Left cardiac atrium (tissue), 4 donors: ENCODE data around the gene MAP1S. TPM values are rescaled to one million over a fixed set of nuclear protein-coding genes. Genes with fewer than 3 reads are reported as not detected.
A peak's percentile ranks its signal among the peaks of the same experiment; 100 is the strongest.

Source experiments
- ATAC-seq, 2 donors: fragments of 200-7000 bp; cut with Tn5 transposase; one replicate each; pipeline ENCODE4 v1.9.1; 2020; ENCODE audit warnings: mild to moderate bottlenecking in 2 of 2, moderate library complexity in 2 of 2
- DNase-seq: peaks from one replicate; pipeline ENCODE4 v3.0.0-alpha.2; 2020
- intact Hi-C, 2 donors: fragments of 100-400 bp; cut with DNase I; formaldehyde crosslinking; loops; one replicate each; pipeline versions ENCODE4 v1.14.1 to v1.15.1; 2022 to 2023
- total RNA-seq, 2 donors: library from RNA; stranded (reverse); fragmentation: NEBNext Ultra II Directional; extraction: Animal tissue kit (Norgen Biotek cat#: 25700); gene quantifications; one replicate each; pipeline ENCODE4 v1.2.1, GENCODE V29; 2021
- donor health status: DM: no; HTN: yes; CAD: no.
- donor health status: DM: no; HTN: yes; CAD: no; lungs with severe emphysema.
- donor health status: DM: yes; HTN: yes; CAD: no.
- donor health status: Dilated cardiomyopathy.

Gene MAP1S
- total RNA-seq, 2 donors from 2014 or later, result 33.6 to 40.8 TPM

DNA sequence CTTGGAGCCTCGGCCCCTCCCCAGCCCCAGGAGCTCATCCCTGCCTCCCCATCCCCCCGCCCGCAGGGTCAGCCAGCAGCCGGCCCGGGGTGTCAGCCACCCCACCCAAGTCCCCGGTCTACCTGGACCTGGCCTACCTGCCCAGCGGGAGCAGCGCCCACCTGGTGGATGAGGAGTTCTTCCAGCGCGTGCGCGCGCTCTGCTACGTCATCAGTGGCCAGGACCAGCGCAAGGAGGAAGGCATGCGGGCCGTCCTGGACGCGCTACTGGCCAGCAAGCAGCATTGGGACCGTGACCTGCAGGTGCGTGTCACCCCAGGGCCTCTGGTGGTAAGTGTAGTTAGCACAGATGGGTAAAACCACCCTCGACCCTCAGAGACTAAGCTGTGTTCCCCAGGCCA is 13.8 kb downstream of the MAP1S start:
- intact Hi-C loops, result no loop called here
- DNase-seq (no peak), ATAC-seq (no peak)

DNA sequence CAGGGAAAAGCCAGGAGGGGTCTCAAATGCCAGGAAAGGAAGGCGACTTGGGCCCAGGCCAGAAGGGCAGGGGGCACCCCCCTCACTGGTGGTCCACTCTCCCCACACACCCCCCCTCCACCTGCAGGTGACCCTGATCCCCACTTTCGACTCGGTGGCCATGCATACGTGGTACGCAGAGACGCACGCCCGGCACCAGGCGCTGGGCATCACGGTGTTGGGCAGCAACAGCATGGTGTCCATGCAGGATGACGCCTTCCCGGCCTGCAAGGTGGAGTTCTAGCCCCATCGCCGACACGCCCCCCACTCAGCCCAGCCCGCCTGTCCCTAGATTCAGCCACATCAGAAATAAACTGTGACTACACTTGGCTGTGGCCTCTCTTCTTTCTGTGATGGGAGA is 14.9 kb downstream of the MAP1S start:
- ATAC-seq (no peak), DNase-seq (no peak)
- intact Hi-C loops, result no loop called here

DNA sequence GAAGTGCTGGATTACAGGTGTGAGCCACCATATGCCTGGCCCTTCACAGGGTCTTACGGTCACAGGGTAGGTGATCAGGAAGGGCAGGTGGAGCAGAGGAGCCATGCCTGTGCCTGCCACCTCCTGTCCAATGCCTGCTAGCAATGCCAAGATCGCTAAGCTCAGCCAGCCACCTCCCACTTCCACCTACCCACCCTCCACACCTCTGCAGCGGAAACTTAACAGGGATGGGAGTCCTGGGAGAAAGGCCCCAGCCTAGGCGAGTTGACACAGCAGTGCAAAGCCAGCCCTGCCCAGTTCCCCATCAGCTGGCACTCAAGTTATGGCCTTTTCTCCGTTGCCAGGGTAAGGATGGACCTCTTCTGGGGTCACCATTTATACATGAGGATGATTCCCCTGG is 16.1 kb downstream of the MAP1S start:
- DNase-seq (no peak), ATAC-seq (no peak)
- intact Hi-C loops, result no loop called here

DNA sequence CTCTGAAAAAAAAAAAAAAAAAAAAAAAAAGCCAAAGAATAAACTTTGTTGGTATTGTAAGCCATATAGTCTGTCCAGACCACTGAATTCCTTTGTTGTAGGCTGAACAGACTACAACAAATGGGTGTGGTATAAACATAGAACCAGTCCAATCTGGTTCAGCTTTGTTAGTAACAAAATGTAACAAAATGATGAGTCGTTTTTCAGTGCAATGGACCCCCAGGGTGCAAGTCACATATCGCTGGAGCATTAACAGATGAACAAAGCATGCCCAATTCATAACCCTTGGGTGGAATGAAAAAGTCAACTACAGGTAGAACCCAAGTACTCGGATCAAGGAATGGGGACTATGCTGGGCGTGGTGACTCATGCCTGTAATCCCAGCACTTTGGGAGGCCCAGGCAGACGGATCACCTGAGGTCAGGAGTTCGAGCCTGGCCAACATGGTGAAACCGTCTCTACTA is 18.4 kb downstream of the MAP1S start:
- no peak for DNase-seq
- ATAC-seq, result no peak
- intact Hi-C loops, result no loop called here

DNA sequence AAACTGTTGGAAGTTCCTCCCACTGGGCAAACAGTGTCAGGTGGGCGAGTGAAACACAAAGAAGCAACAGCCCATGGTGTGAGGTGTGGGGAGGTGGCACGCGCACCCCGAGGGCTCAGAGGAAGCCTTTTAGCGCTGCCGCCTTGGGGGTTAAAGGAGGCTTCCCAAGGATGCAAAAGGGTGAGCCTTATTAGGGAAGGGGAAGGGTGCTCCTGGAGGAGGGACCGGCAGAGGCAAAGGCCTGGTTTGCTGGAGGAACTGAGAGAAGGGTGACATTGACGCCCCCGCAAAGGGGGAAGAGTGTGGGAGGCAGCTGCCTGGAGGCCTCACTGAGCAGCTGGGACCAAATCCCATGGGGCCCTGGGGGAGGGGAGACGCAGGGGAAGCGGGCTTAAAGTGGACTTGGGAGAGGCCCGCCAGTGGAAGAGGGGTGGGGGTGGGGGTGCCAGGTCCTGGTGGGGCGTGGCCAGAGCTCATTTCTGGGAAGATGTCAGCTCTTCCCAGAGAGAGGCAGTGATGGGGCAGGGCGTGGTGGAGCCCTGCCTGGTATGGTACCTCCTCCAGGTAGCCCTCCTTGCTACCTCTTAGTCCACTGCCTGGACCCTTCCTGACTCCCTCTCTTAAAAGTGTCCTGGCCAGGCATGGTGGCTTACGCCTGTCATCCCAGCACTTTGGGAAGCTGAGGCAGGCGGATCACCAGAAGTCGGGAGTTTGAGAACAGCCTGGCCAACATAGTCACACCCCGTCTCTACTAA is 20.0 kb downstream of the MAP1S start:
- intact Hi-C loops, result no loop called here
- ATAC-seq (peak in 1 of 2 donors; percentile 29), DNase-seq (no peak)

DNA sequence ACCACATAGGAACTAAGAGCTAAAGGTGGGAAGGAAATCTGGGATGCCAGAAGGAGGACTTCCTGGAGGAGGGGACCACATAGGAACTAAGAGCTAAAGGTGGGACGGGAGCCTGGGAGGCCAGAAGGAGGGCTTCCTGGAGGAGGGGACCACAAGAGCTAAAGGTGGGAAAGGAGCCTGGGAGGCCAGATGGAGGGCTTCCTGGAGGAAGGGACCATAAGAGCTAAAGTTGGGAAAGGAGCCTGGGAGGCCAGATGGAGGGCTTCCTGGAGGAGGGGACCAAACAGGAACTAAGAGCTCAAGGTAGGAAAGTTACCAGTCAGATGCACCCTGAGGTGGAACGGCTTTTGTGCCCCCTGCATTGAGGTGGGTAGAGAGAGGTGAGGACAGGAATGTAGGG is 22.2 kb downstream of the MAP1S start:
- ATAC-seq, result no peak
- intact Hi-C loops, result no loop called here
- DNase-seq, result no peak

DNA sequence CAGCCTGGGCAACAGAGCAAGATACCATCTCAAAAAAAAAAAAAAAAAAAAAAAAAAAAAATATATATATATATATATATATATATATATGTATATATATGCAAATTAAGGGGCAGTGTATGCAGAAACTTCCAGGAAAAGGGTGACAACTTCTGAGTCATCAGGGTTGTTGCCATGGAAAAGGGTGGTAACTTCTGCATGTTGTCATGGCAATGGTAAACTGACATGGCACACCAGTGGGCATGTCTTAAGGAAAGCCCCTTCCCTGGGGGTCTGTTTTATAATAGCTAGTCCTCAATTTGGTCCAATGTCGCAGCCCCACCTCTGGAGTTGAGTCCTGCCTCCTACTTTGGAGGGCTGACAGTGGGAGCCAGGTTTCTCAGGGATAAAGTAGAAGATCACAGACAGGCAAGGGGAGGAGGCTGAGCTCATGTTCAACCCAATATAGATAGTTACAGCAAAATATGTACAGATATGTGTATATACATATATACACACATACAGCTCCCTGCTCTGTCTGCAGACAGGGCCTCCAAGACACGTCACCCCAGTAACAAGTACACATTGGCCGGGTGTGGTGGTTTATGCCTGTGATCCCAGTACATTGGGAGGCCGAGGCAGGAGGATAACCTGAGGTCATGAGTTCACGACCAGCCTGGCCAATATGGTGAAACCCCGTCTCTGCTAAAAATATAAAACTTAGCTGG is 24.7 kb downstream of the MAP1S start:
- ATAC-seq (no peak), DNase-seq (no peak)
- intact Hi-C loops, result no loop called here

DNA sequence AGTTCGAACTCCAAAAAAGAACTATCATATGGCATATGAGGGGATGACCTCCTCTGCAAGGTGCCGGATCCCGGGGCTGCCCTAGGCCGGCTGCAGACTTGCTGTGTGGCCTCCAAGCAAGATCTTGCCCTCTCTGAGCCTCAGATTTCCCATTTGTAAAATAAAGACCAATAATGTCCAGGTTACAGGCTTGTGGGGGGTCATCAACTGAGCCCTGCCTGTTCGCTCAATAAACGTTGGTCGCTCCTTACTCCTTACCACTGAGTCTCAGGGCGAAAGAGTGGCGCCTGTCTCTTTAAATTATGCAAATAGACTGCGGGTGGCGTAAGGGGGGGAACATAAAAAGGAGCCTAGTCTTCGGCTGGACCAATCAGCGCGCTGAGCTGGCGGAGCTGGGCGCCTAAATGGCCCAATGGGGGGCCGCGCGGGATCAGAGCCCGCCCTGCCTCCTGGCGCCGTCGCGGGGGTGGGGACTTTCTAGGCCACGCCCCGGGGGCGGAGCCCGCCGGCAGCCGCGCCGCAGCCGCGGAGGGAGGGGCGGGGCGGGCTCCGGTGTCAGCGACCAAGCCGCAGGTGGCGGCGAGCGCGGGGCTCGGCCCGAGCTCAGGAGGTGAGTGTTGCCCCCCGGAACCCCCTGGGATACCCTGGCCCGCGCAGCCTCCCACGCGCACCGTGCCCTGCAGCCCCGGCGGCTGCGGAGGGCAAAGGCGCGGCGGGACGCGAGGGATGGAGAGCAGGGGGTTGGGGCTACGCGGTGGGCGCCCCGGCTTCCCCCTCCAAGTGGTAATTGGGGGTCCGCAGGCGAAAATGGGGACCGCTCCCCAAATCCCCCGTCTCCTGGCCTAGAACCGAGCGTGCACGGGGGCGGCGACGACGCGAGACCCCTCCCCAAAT is 28.2 kb downstream of the MAP1S start:
- intact Hi-C loops, result no loop called here
- peak; percentile 99 to 100 for ATAC-seq
- peak; percentile 96 for DNase-seq

DNA sequence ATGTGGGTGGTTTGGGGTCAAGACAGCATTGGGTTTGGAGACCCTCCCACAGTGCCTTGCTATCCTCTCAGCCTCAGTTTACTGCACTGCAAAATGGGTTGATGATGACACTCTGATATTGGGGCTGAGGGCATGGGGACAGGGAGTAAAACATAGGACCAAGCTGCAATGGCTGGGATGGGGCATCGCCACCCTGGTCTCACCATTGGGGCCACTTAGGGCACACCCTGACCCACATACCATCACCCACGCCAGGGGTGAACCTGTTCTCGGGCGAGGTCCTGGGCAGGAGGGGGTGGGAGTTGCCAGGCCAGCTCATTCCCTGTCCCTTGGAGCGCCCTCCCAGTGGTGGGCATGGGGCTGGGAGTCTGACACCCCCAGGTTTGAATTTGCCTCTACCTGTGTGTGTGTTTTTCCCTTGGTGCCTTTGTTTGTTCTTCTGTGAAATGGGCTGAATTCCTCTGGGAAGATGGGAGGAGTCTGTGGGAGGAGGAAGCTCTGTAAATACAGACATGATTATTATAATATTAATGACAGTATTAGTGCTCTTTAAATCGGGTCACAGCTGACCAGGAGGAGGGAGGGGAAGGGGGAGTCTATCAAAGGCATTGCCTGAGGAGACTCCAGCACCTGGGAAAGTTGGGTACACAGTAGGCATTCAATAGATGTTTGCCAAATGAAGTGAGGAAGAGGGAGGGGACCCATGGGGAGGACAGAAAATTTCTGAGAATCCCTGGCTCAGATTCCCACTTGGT is 29.8 kb downstream of the MAP1S start:
- no peak for ATAC-seq
- no peak for DNase-seq
- intact Hi-C loops, result no loop called here

DNA sequence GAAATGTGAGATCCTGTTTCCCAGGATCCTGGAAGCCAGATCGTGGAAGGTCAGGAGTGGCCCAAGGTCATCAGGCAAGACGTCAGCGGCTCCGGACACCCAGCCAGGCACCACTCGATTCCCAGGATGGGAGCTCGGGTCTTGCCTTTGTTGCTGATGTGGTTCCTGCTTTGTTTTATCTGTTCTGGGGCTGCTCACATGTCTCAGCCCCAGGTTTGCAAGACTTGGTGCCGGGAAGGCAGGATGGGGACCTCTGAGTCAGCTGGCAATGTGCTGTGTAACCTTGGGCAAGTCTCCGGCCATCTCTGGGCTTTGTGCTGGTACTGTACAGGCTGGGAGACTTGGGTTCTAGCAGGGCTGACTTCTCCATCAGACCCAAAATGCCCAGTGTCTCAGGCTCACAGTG is 30.6 kb downstream of the MAP1S start:
- DNase-seq, result no peak
- intact Hi-C loops, result no loop called here
- ATAC-seq, result no peak

DNA sequence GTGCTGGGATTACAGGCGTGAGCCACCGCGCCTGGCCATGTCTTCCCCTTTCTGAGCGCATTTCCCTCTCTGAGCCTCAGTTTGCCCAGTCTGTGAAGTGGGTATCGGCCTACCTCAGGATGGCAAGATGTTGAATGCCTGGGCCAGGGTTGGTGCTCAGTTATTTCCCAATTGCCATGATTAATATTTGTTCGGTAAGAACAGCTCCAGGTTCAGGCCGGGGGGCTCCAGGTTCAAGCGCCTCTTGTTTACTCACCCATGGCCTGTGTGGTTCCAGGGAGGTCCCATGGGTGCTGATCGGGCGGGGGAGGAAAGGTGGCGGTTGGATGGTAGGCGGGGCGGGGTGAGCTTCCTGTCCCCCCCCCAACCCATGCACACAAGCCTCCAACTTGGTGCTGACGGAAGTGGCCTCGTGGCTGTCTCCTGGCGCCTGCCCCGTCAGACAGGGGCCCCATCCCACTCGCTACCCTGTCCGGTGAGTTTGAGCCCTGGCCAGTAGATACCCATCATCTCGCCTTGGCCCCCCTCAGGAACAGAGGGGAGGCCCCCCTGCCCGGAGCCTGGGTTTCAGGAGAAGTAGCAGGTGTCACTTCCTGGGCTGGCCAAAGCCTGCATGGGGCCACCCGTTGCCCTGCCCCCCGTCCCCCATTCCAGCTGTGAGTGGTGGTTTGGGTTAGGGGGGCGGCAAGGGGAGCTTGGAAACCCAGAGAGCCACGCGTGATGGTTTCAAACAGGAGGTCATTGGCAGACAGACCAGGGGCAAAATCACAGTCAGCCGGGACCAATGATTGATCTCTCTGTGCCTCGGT is 32.0 kb downstream of the MAP1S start, which contains the start of gene FCHO1:
FCHO1 (plus strand) TSS at position 375 of the 809 bp plus-strand sequence. CDS start 3,688 bp downstream, outside the sequence.
- intact Hi-C loops, result no loop called here
- ATAC-seq, result no peak

DNA sequence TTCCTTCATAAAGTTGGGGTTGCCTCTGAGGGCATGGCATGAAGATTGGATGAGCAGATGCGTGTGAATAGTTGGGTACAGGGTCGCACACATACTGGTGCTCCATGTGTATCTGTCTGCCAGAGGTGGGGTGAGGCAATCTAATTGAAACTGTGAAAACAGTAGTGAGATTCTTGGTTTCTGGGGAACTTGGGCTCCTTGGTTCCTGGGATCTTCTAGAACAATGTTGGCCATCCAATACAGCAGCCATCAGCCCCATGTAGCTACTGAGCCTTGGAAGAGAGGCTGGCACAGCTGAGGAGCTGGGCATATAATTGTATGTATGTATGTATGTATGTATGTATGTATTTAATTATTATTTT is 32.6 kb downstream of the MAP1S start:
- DNase-seq (no peak), ATAC-seq (no peak)
- intact Hi-C loops, result no loop called here

More for the DNA sequence above, 32.0 kb downstream of the MAP1S start, which contains the start of gene FCHO1:
- DNase-seq, result peak; percentile 48

DNA sequence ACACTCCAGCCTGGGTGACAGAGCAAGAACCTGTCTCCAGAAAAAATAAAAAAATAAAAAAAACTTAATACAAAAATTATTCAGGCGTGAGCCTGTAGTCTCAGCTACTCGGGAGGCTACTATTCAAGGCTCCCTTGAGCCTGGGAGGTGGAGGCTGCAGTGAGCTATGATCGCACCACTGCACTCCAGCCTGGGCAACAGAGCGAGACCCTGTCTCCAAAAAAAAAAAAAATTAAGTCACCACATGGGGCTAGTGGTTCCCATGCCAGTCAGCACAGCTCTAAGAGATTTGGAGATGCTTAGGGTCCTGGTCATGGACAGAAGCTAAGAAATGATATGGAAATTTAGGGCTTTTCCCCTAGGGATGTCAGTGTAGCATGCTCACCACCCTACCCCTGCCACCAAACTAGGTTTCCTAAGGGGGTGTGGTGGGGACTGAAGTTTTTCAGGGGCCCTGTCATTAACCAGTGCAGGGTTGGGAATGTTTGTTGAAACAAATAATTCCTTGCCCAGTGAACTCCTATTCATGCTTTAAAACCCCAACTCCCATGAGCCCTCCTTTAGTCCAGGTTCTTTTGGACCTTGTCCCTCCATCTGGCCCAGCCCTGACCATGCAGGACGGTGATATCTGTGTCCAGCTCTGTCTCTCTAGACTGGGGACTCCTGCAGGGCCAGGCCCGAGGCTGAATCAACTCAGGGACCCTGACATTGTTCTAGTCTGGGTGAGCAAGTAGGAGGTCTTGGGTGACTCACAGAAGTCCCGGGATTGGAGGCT is 33.8 kb downstream of the MAP1S start:
- DNase-seq (no peak), ATAC-seq (no peak)
- intact Hi-C loops, result no loop called here

DNA sequence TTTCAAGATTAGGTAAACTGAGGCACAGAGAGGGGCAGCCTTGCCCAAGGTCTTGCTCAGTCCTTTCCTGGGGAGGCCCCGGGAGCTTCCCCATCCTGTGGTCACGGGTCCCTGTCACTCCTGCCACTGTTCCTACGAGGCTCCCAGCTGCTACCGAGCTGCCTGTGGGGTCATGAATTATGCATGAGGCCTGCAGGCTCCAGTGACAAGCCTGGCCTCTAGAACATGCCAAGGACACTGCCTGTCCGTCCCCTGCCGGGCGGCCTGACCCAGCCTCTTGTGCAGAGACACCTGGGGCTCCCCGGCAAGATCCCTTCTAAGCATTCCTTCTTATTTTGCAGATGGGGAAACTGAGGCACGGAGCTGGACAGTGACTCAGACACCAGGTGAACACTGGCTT is 34.7 kb downstream of the MAP1S start:
- DNase-seq (no peak), ATAC-seq (no peak)
- intact Hi-C loops, result no loop called here

DNA sequence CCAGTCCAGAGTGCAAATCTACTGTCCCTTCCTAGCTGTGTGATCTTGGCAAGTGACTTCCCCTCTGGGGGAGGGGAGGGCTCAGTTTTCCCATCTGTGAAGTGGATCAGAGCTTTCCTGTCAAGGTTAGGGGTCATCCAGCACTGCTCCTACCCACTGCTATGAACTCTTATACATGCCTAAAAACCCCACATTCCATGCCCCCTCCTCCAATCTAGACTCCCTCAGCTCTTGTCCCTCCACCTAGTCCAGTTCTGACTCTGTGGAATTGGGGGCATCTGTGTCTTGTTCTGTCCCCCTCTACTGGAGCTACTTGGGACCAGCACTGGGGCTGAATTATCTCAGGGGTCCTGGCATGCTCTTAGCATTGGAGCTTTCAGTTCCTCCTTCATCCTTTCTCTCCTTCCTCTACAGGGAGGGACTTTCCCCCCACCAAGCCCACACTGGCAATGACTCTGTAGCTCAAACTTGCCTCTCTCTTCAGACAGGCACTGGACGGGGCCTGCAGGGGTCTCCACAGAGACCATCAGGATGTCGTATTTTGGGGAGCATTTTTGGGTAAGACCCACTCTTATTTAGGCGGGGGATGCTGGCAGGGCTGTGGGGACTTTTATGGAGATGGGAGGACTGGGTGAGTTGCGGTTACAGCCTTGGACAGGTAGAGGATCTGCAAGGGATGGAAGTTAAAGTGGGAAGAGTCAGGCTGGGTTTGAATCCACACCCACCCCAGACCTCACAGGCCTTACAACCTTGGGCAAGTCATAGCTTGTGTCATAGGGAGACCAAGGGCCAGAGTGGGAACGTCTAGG is 35.6 kb downstream of the MAP1S start:
- DNase-seq (no peak), ATAC-seq (no peak)
- intact Hi-C loops, result no loop called here

DNA sequence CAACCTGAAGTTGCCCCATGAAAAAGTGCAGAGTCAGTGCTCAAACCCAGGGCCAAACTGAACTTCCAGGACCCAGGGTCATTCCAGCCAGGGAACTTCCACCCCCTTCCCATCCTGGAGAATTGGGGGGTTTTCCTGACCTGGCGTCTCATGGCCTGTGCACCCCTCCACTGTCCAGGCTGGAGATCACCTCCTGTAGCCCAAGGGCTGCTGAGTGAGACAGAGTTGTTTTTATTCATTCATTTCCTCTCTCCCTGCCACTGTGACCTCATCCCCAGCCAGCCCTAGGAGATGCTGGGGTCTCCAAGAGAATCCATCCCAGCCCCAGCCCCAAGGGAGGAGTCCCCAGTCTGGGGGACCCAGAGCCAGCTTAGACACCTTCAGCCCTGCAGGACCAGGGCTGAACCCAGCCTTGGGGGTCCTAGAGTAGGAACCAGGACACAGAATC is 36.2 kb downstream of the MAP1S start:
- no peak for DNase-seq
- ATAC-seq, result no peak
- intact Hi-C loops, result no loop called here
